ENCODE measurements around the gene SRPK2.

The SRPK2 gene

DNA sequence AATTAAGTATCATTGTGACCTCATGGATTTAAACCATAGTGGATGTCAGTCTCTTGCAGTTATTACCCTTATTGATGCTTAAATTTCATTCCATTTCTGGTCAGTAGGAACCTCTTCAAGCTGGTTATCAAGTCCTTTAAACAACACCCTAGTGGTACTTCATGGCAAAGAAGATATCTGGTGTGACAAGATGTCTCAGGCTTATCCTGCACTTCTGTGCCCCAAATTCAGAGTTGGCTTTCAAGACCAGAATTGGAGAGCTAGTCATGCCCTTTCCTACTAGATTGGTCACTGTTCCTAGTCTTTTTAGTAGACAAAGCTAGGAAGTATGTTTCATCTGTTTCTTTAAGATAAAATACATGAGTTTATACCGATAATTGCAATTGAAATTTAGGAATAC is 319.8 kb downstream of the SRPK2 start:
- H3K4me3 ChIP-seq (ENCODE audit: control insufficient read depth, low read depth, low read length): no peak overlapping the region
- no peak for TF ChIP-seq CTCF (conservative IDR thresholded peaks at IDR 0.05; ENCODE audit: control insufficient read depth, insufficient read depth, low read depth, low read length)
- DNase-seq (ENCODE audit: low read depth): no peak

- no peak for TF ChIP-seq CTCF (conservative IDR thresholded peaks at IDR 0.05; ENCODE audit: control insufficient read depth, insufficient read depth, low read depth, low read length)
- no peak overlapping the region for H3K4me3 ChIP-seq (ENCODE audit: control insufficient read depth, low read depth, low read length)
- no peak for DNase-seq (ENCODE audit: low read depth)
These were observed 321.0 kb downstream of the SRPK2 start for GRCh38 chr7:105067691-105068090.
